ENCODE data around the gene VPS13A. TPM values are rescaled to one million over a fixed set of nuclear protein-coding genes. Genes with fewer than 3 reads are reported as not detected.

The VPS13A gene
- total and polyA plus RNA-seq, 2 of the 13 experiments (the other 11 are each of a cell fraction or from before 2014, with no cell fraction given) = 20.4 to 20.7 TPM

GRCh38 chr9:77170991-77171699, 6.2 kb upstream of the VPS13A start (continued):
- TF ChIP-seq ZNF512B (CRISPR knock-in tag; IDR thresholded peaks at IDR 0.05; ENCODE audit: borderline replicate concordance) = peak; percentile 61; the same call in 1 of the 2 replicates
- TF ChIP-seq ZNF878 (CRISPR knock-in tag; IDR thresholded peaks at IDR 0.05) = peak; percentile 75; the same call in 1 of the 2 replicates
- no peak for TF ChIP-seq ZNF446 (CRISPR knock-in tag; IDR thresholded peaks at IDR 0.05)
- TF ChIP-seq ARID3A (IDR thresholded peaks at IDR 0.05; ENCODE audit: low read depth, low read length) = peak; percentile 95
- no peak for TF ChIP-seq GABPA (IDR thresholded peaks at IDR 0.05; ENCODE audit: low read depth, low read length)
- TF ChIP-seq GABPA (CRISPR knock-in tag; IDR thresholded peaks at IDR 0.05; ENCODE audit: low read depth) = peak; percentile 70
- TF ChIP-seq ZNF776 (CRISPR knock-in tag; IDR thresholded peaks at IDR 0.05) = peak; percentile 45; the same call in 1 of the 2 replicates
- TF ChIP-seq CTCF (CRISPR knock-in tag; IDR thresholded peaks at IDR 0.05) = no peak
- no peak for TF ChIP-seq HES4 (CRISPR knock-in tag; IDR thresholded peaks at IDR 0.05; ENCODE audit: borderline replicate concordance)
- peak; percentile 94 for TF ChIP-seq SOX5 (CRISPR knock-in tag; IDR thresholded peaks at IDR 0.05; ENCODE audit: borderline replicate concordance)
- no peak for TF ChIP-seq REXO4 (CRISPR knock-in tag; IDR thresholded peaks at IDR 0.05; ENCODE audit: borderline replicate concordance)
- no peak for TF ChIP-seq ZNF143 (CRISPR knock-in tag; IDR thresholded peaks at IDR 0.05)
- TF ChIP-seq FOXA3 (CRISPR knock-in tag; IDR thresholded peaks at IDR 0.05) = peak; percentile 99
- no peak for TF ChIP-seq NONO (IDR thresholded peaks at IDR 0.05)
- TF ChIP-seq NONO (CRISPR knock-in tag; conservative IDR thresholded peaks at IDR 0.05) = peak; percentile 54
- TF ChIP-seq ZNF547 (CRISPR knock-in tag; IDR thresholded peaks at IDR 0.05) = peak; percentile 15; the same call in 1 of the 2 replicates
- TF ChIP-seq HNF4A (CRISPR knock-in tag; IDR thresholded peaks at IDR 0.05) = peak; percentile 96
- TF ChIP-seq PATZ1 (CRISPR knock-in tag; IDR thresholded peaks at IDR 0.05) = peak; percentile 80
- TF ChIP-seq YEATS4 (CRISPR knock-in tag; IDR thresholded peaks at IDR 0.05; ENCODE audit: borderline replicate concordance) = peak; percentile 46; the same call in 1 of the 2 replicates
- peak; percentile 49; the same call in 1 of the 2 replicates for TF ChIP-seq ZSCAN9 (CRISPR knock-in tag; IDR thresholded peaks at IDR 0.05; ENCODE audit: borderline replicate concordance)
- peak; percentile 70; the same call in 1 of the 2 replicates for TF ChIP-seq MTA1 (CRISPR knock-in tag; IDR thresholded peaks at IDR 0.05; ENCODE audit: borderline replicate concordance)
- TF ChIP-seq CREB1 (IDR thresholded peaks at IDR 0.05) = no peak
- peak; percentile 45; the same call in 1 of the 2 replicates for TF ChIP-seq CREB1 (CRISPR knock-in tag; IDR thresholded peaks at IDR 0.05)

Data from HepG2 (cell line).